GM12891 (cell line): ENCODE measurements around the gene CHD9NB.
A peak's percentile ranks its signal among the peaks of the same experiment; 100 is the strongest.

ENCODE experiments used
- DNase-seq: peaks from one replicate; pipeline ENCODE4 v3.0.0; 2011; ENCODE audit warnings: low spot score; ENCODE audit not compliant: insufficient read length
- FAIRE-seq: peaks from 2 replicates; lab custom pipeline; 2011; peaks lifted over from hg19 to GRCh38; lab: Jason Lieb, UNC
- PAX5 ChIP-seq: IDR thresholded peaks from 2 replicates; pipeline ENCODE4 v1.6.1; 2011; ENCODE audit warnings: low read length, moderate library complexity, mild to moderate bottlenecking; ENCODE audit not compliant: insufficient read depth, severe bottlenecking
- POLR2A ChIP-seq: IDR thresholded peaks from 2 replicates; pipeline ENCODE4 v1.6.1; 2011; ENCODE audit warnings: low read depth, low read length, control low read depth
- POLR2AphosphoS5 ChIP-seq: IDR thresholded peaks from 2 replicates; pipeline ENCODE4 v1.6.1; 2011; ENCODE audit warnings: low read depth, low read length, control low read depth
- POU2F2 ChIP-seq: IDR thresholded peaks from 2 replicates; pipeline ENCODE4 v1.6.1; 2011; ENCODE audit warnings: low read depth, mild to moderate bottlenecking, control low read depth, low read length, moderate library complexity
- SPI1 ChIP-seq: IDR thresholded peaks from 2 replicates; pipeline ENCODE4 v1.6.1; 2011; ENCODE audit warnings: low read depth, low read length, control low read depth
- TAF1 ChIP-seq: IDR thresholded peaks from 2 replicates; pipeline ENCODE4 v1.6.1; 2011; ENCODE audit warnings: low read depth, low read length, control low read depth

Gene CHD9NB

GRCh38 chr16:53034306-53034705 is 18.4 kb downstream of the CHD9NB start:
- no peak for FAIRE-seq
- no peak for DNase-seq
- no peak for TF ChIP-seq POU2F2
- TF ChIP-seq POLR2A: no peak
- no peak for TF ChIP-seq POLR2AphosphoS5
- TF ChIP-seq TAF1: no peak
- no peak for TF ChIP-seq SPI1
- TF ChIP-seq PAX5: no peak

- no peak for FAIRE-seq
- no peak for DNase-seq
- TF ChIP-seq POLR2AphosphoS5 (no peak), PAX5 (no peak), SPI1 (no peak), TAF1 (no peak)
These were observed 21.3 kb downstream of the CHD9NB start for GRCh38 chr16:53031323-53031942.

- DNase-seq (no peak), FAIRE-seq (no peak)
- TF ChIP-seq PAX5 (no peak), TAF1 (no peak), POLR2AphosphoS5 (no peak), POLR2A (no peak), SPI1 (no peak), POU2F2 (no peak)
These were observed 22.7 kb downstream of the CHD9NB start for GRCh38 chr16:53029971-53030370.

- TF ChIP-seq SPI1 (peak; percentile 88), POLR2AphosphoS5 (no peak)
- no peak for DNase-seq
- no peak for FAIRE-seq
These were observed 28.7 kb downstream of the CHD9NB start for GRCh38 chr16:53024045-53024444.

GRCh38 chr16:53022374-53022773 is 30.3 kb downstream of the CHD9NB start:
- FAIRE-seq (peak; percentile 59), DNase-seq (peak; percentile 25)
- no peak for TF ChIP-seq PAX5
- no peak for TF ChIP-seq POU2F2
- TF ChIP-seq SPI1: no peak
- no peak for TF ChIP-seq POLR2A
- no peak for TF ChIP-seq TAF1
- no peak for TF ChIP-seq POLR2AphosphoS5

GRCh38 chr16:53018834-53019416 is 33.8 kb downstream of the CHD9NB start:
- TF ChIP-seq PAX5 (no peak), POLR2AphosphoS5 (no peak), POLR2A (no peak), POU2F2 (no peak), SPI1 (no peak), TAF1 (no peak)
- DNase-seq (no peak), FAIRE-seq (no peak)

- TF ChIP-seq POLR2AphosphoS5 (no peak), SPI1 (no peak), POLR2A (no peak), POU2F2 (no peak), TAF1 (no peak), PAX5 (no peak)
- no peak for FAIRE-seq
- DNase-seq: no peak
These were observed 38.4 kb downstream of the CHD9NB start for GRCh38 chr16:53014287-53014686.

- no peak for FAIRE-seq
These were observed 45.6 kb downstream of the CHD9NB start for GRCh38 chr16:53007095-53007494.

GRCh38 chr16:52997922-52998321 is 54.8 kb downstream of the CHD9NB start:
- FAIRE-seq: no peak
- TF ChIP-seq SPI1 (no peak), POLR2AphosphoS5 (no peak)
- DNase-seq: no peak

More at GRCh38 chr16:53007095-53007494, 45.6 kb downstream of the CHD9NB start:
- TF ChIP-seq SPI1 (no peak), POLR2A (no peak), POLR2AphosphoS5 (no peak), TAF1 (no peak), PAX5 (no peak), POU2F2 (no peak)
- no peak for DNase-seq

GRCh38 chr16:52994942-52995341 is 57.8 kb downstream of the CHD9NB start:
- FAIRE-seq: no peak
- TF ChIP-seq PAX5 (no peak), POU2F2 (no peak), POLR2A (no peak), SPI1 (no peak), TAF1 (no peak), POLR2AphosphoS5 (no peak)
- DNase-seq: no peak
